Measurements from ENCODE around the gene TEX53. TPM values are rescaled to one million over a fixed set of nuclear protein-coding genes. Genes with fewer than 3 reads are reported as not detected.

Gene TEX53
- total RNA-seq, 1 donor from 2014 or later: not detected

GRCh38 chr9:114613087-114613486, 44.5 kb downstream of the TEX53 start:
- Mint-ChIP-seq H3K27me3 (no peaks in the 10 kb centered on the region), H3K4me3 (peak overlapping the region; percentile 87), H3K36me3 (no peaks in the 10 kb centered on the region), H3K9me3 (no peaks in the 10 kb centered on the region), H3K27ac (peak overlapping the region; percentile 86), H3K4me1 (ENCODE audit: unreplicated experiment) (peaks cover 25% of the 10 kb centered on the region)
- no peak for DNase-seq (ENCODE audit: extremely low spot score, unreplicated experiment)
- TF ChIP-seq CTCF (conservative IDR thresholded peaks at IDR 0.05): no peak

DNA sequence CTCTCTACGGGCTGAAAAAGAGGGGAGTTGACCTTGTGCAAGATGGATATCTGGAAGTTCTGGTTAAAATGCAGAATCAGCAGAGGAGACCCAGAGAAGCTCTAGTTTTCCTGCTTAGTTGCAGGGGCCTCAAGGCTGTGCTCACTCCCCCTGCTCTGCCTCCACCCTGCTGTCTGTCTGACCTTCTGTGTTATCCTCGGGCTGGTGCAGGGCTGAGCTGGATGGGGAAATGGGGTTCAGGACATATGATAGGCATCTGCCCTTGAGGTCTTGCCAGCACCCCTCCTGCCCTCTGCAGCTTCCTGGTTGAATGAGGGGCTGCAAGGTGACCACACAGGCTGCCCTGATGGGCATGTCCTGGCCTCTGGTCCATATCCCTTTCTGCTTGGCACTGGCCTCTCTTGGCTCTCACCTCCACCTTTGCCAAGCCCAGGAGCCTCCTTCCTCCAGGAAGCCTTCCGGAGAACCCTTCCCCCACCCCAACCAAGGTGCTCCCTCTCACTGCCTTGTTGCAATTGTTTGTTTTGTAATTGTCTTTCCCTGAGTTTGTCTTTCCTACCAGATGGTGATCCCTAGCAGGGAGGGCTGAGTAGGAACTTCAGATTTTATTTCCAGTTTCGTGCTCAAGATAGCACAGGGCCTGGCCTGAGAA, 45.2 kb downstream of the TEX53 start:
- peak overlapping the region; percentile 86 for H3K27ac Mint-ChIP-seq
- no peaks in the 10 kb centered on the region for H3K9me3 Mint-ChIP-seq
- H3K36me3 Mint-ChIP-seq: no peaks in the 10 kb centered on the region
- no peak for DNase-seq (ENCODE audit: extremely low spot score, unreplicated experiment)
- peak overlapping the region; percentile 87 for H3K4me3 Mint-ChIP-seq
- TF ChIP-seq CTCF (conservative IDR thresholded peaks at IDR 0.05): no peak
- H3K27me3 Mint-ChIP-seq: no peaks in the 10 kb centered on the region
- peaks cover 25% of the 10 kb centered on the region for H3K4me1 Mint-ChIP-seq (ENCODE audit: unreplicated experiment)

DNA sequence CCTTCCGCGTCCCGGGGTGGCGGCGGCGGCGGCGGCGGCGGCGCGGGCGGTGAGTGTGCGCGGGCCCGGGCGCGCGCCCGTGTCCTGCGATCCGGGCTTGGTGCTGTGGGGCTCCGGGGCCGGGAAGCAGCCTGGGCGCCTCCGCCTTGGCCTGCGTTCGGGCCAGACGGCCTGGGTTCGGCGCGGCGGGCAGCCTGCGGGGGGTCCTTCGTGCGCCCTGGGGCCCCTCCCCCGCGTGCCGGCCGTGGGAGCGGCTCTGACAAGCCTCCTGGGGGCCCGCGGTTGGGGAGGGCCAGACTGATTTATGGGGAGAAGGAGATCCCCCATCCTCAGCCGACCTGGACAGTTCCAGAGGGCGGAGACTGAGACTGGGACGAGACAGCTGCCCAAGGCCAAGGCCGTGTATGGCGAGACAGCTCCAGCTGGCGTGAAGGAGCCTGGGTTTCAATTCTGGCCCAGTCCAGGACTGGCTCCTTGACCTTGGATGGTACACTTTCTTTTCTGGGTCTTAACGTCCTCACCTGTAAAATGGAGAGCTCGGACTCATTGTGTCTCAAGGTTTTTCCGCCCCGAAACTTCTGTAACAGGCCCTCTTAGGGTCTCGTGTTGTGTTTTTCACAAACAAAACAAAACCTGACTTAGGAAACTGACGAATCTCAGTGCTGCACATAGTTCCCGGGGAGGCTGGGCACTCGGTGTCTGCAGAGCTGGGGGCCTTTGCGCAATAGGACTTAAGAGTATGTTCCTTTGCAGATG, 45.9 kb downstream of the TEX53 start:
- H3K4me1 Mint-ChIP-seq (ENCODE audit: unreplicated experiment): peaks cover 25% of the 10 kb centered on the region
- H3K4me3 Mint-ChIP-seq: peak overlapping the region; percentile 87
- no peaks in the 10 kb centered on the region for H3K9me3 Mint-ChIP-seq
- H3K27ac Mint-ChIP-seq: peak overlapping the region; percentile 86
- H3K27me3 Mint-ChIP-seq: no peaks in the 10 kb centered on the region
- peak; percentile 72 for DNase-seq (ENCODE audit: extremely low spot score, unreplicated experiment)
- no peaks in the 10 kb centered on the region for H3K36me3 Mint-ChIP-seq
- no peak for TF ChIP-seq CTCF (conservative IDR thresholded peaks at IDR 0.05)

GRCh38 chr9:114608525-114608796, 49.1 kb downstream of the TEX53 start:
- Mint-ChIP-seq H3K27ac (no peak overlapping the region), H3K36me3 (no peaks in the 10 kb centered on the region), H3K9me3 (no peaks in the 10 kb centered on the region), H3K4me3 (no peak overlapping the region), H3K27me3 (no peaks in the 10 kb centered on the region), H3K4me1 (ENCODE audit: unreplicated experiment) (peaks cover 27% of the 10 kb centered on the region)
- DNase-seq (ENCODE audit: extremely low spot score, unreplicated experiment): no peak
- TF ChIP-seq CTCF (conservative IDR thresholded peaks at IDR 0.05): no peak

DNA sequence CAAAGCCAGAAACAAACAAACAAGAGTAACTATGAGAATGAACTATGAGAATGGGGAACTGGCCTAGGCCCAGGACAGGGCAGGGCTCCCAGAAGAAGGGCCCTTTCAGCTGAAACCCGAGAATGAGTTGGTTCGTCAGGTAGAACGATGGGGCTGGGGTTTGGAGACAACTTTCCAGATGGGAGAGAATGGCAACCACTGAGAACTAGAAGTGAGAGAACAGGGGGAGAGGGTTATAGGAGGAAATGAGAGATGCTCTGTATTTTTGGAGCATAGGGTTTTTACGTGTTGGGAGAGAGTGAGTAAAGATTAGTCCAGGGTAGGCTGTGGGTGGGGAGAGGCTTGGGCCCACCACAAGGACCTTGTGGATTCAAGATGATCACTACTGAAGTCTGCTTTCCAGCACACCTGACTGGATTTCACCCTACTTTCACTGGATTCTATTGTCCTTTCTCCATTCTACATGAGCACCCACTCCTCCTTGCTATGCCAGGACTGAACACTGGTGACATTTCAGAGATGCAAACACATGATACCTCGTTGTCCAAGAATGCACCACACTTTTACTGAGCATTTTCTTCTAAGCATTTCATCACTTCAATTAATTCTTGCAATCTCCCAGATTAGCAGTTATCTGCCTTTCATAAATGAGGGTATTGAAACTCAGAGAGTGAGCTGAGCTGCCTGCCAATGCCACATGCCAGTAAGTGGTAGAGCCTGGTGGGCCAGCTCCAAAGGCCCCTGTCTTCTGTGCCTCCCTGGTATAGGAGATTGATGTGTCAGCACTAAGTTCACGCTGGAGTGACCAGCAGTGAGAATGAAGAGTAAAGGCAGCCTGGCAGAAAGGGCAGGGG, 49.7 kb downstream of the TEX53 start:
- Mint-ChIP-seq H3K27me3 (no peaks in the 10 kb centered on the region), H3K27ac (no peak overlapping the region), H3K4me1 (ENCODE audit: unreplicated experiment) (peaks cover 23% of the 10 kb centered on the region), H3K4me3 (no peak overlapping the region), H3K9me3 (no peaks in the 10 kb centered on the region), H3K36me3 (no peaks in the 10 kb centered on the region)
- no peak for TF ChIP-seq CTCF (conservative IDR thresholded peaks at IDR 0.05)
- no peak for DNase-seq (ENCODE audit: extremely low spot score, unreplicated experiment)
